HG03139 (cell line): ENCODE measurements around the gene DRGX.

ENCODE experiments used
- ATAC-seq: cut with Tn5 transposase; IDR thresholded peaks from one replicate; pipeline ENCODE4 v1.9.1; 2021; ENCODE audit not compliant: unreplicated experiment

The DRGX gene

DNA sequence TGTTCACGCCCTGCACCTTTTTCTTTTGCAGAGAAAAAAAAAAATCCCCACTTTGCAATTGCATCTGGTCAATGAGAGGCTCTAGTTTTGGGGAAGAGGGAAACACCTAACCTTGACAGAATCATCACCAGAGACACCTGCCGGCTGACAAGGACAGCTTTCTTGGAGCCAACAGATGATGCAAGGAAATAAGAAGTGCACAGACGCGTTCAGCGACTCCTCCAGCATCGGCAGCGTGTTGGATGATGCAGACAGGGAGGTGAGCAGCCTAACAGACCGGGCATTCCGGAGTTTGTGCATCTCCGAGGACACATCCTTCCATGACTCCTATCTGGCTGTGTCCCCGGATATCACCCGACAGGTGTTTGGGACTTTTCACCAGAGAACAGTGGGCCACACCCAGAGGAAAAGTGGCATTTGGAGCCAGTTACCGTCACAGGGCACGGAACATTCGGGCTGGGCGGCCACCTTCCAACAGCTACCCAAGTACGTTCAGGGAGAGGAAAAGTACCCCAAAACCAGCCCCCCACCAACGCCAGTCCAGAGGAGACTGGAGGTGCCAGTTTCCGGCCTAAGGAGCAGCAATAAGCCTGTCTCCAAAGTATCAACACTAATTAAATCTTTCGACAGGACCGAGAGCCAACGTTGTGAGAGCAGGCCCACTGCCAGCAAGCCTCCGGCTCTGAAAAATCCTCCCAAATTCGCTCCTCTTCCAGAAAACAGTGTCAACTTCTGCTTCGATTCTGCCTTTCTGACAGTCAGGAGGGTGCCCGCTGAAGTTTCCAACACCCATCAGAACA is 73.3 kb downstream of the DRGX start:
- ATAC-seq: no peak

DNA sequence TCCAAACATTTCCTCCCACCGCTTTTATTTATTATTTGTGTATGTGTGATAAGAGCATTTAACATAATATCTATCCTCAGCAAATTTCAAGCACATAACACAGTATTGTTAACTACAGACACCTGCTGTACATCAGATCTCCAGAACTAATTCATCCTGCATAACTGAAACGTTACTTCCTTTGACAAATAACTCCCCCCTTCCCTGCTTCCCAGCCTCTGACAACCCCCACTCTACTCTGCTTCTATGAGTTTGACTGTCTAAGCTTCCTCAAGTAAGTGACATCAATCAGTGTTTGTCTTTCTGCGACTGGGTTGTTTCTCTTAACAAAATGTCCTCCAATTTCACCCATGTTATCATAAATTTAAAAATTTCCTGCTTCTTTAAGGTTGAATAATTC is 74.9 kb downstream of the DRGX start:
- ATAC-seq: no peak

GRCh38 chr10:49320191-49320590 is 75.7 kb downstream of the DRGX start:
- no peak for ATAC-seq

DNA sequence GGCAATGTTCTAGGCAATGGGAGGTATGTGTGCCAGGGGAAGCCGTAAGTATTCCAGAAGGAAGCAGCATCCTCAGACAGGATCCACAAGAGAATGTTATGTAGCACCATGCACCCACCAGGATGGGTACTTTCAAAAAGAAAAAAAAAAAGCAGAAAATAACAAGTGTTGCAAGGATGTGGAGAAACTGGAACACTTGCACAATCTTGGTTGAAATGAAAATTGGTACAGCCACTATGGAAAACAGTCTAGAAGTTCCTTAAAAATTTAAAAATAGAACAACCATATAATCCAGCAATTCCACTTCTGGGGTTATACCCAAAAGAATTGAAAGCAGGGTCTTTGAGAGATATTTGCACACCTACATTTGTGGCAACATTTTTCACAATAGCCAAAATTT is 76.7 kb downstream of the DRGX start:
- ATAC-seq: no peak

GRCh38 chr10:49318755-49319154 is 77.1 kb downstream of the DRGX start:
- ATAC-seq: no peak

- no peak for ATAC-seq
Observed at GRCh38 chr10:49318028-49318427, 77.9 kb downstream of the DRGX start.

DNA sequence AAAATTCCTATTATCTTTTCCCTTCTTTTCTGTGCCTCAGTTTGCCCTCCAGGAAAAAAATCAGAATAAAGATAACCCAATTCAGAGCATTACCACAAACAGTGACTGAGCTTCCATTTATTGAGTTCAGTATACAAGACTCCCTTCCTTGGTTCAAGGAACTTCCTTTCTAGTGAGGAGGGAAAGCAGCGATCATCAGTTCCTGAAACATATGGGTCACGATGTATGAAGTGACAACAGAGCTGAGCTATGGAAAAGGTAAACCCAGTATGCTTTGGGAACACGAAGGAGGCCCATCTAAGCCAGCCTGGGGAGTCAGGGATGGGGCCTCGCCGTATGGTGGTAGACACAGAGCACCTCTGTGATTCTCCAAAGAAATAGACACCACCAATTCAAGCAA is 81.1 kb downstream of the DRGX start:
- ATAC-seq: no peak
